Astrocyte (in vitro differentiated cells and primary cell): ENCODE results near the gene AQP12A. TPM values are rescaled to one million over a fixed set of nuclear protein-coding genes. Genes with fewer than 3 reads are reported as not detected.

Source experiments
- DNase-seq: peaks from one replicate; pipeline ENCODE4 v3.0.0-alpha.2; 2010; ENCODE audit warnings: low read depth
- FAIRE-seq: peaks from 2 replicates; lab custom pipeline; 2011; peaks lifted over from hg19 to GRCh38; lab: Jason Lieb, UNC
- H2AFZ ChIP-seq: 2 replicates; pipeline ENCODE4 v1.6.0; 2012; ENCODE audit warnings: low read depth, low read length, inconsistent platforms
- H3K27ac ChIP-seq: 2 replicates; pipeline ENCODE4 v1.5.1; 2011; ENCODE audit warnings: low read depth, low read length, inconsistent platforms
- H3K27me3 ChIP-seq: 2 replicates; pipeline ENCODE4 v1.6.0; 2011; ENCODE audit warnings: low read length, inconsistent platforms; ENCODE audit not compliant: insufficient read depth
- H3K36me3 ChIP-seq: 2 replicates; pipeline ENCODE4 v1.5.1; 2011; ENCODE audit warnings: low read length, inconsistent platforms; ENCODE audit not compliant: insufficient read depth
- H3K4me1 ChIP-seq: 2 replicates; pipeline ENCODE4 v1.5.1; 2011; ENCODE audit warnings: low read length, inconsistent platforms; ENCODE audit not compliant: insufficient read depth
- H3K4me2 ChIP-seq: 2 replicates; pipeline ENCODE4 v1.6.0; 2012; ENCODE audit warnings: low read length, inconsistent platforms
- H3K4me3 ChIP-seq: 2 replicates; pipeline ENCODE4 v1.5.1; 2011; ENCODE audit warnings: low read depth, mild to moderate bottlenecking, low read length, inconsistent platforms; ENCODE audit not compliant: insufficient read depth
- H3K79me2 ChIP-seq: 2 replicates; pipeline ENCODE4 v1.6.0; 2012; ENCODE audit warnings: mild to moderate bottlenecking, low read length, inconsistent platforms; ENCODE audit not compliant: insufficient read depth
- H3K9ac ChIP-seq: 2 replicates; pipeline ENCODE4 v1.6.0; 2012; ENCODE audit warnings: mild to moderate bottlenecking, low read length, inconsistent platforms
- H3K9me3 ChIP-seq: 2 replicates; pipeline ENCODE4 v1.5.1; 2012; ENCODE audit warnings: low read depth, mild to moderate bottlenecking, low read length, inconsistent platforms; ENCODE audit not compliant: insufficient read depth
- H4K20me1 ChIP-seq: 2 replicates; pipeline ENCODE4 v1.6.0; 2012; ENCODE audit warnings: low read length, inconsistent platforms; ENCODE audit not compliant: insufficient read depth
- H3K27ac Mint-ChIP-seq: one replicate; pipeline ENCODE4 v1.8.0; 2021; ENCODE audit warnings: mild to moderate bottlenecking, mixed read lengths; ENCODE audit not compliant: unreplicated experiment
- H3K27me3 Mint-ChIP-seq: one replicate; pipeline ENCODE4 v1.8.0; 2021; ENCODE audit warnings: low read depth, mixed read lengths; ENCODE audit not compliant: unreplicated experiment
- H3K36me3 Mint-ChIP-seq: one replicate; pipeline ENCODE4 v1.8.0; 2021; ENCODE audit warnings: low read depth, mixed read lengths; ENCODE audit not compliant: unreplicated experiment
- H3K4me1 Mint-ChIP-seq: one replicate; pipeline ENCODE4 v1.8.0; 2021; ENCODE audit warnings: low read depth, mixed read lengths; ENCODE audit not compliant: unreplicated experiment
- H3K4me3 Mint-ChIP-seq: one replicate; pipeline ENCODE4 v1.8.0; 2021; ENCODE audit warnings: mild to moderate bottlenecking, moderate library complexity, mixed read lengths; ENCODE audit not compliant: unreplicated experiment
- H3K9me3 Mint-ChIP-seq: one replicate; pipeline ENCODE4 v1.8.0; 2021; ENCODE audit warnings: mild to moderate bottlenecking, mixed read lengths; ENCODE audit not compliant: unreplicated experiment
- CTCF ChIP-seq: IDR thresholded peaks from 2 replicates; pipeline ENCODE4 v1.5.1; 2011; ENCODE audit warnings: low read depth, mild to moderate bottlenecking, inconsistent platforms, low read length, moderate library complexity; ENCODE audit not compliant: insufficient read depth
- EZH2 ChIP-seq: IDR thresholded peaks from 2 replicates; pipeline ENCODE4 v1.6.1; 2012; ENCODE audit warnings: mild to moderate bottlenecking, low read length, inconsistent platforms; ENCODE audit not compliant: insufficient read depth
- total RNA-seq: library from RNA; stranded (reverse); gene quantifications from 2 replicates; pipeline ENCODE4 v1.2.1, GENCODE V29; 2021

The AQP12A gene
- total RNA-seq, 1 donor from 2014 or later: not detected

- H3K4me2 ChIP-seq: no peak overlapping the region
- Mint-ChIP-seq H3K36me3 (no peaks in the 10 kb centered on the region), H3K27me3 (peaks cover 48% of the 10 kb centered on the region), H3K4me3 (no peak overlapping the region), H3K27ac (no peak overlapping the region), H3K9me3 (no peaks in the 10 kb centered on the region), H3K4me1 (no peaks in the 10 kb centered on the region)
- FAIRE-seq: no peak
- H3K27ac ChIP-seq: no peak overlapping the region
- H3K9me3 ChIP-seq: no peaks in the 10 kb centered on the region
- H3K4me3 ChIP-seq: no peak overlapping the region
- H4K20me1 ChIP-seq: no peaks in the 10 kb centered on the region
- no peaks in the 10 kb centered on the region for H3K4me1 ChIP-seq
- H3K36me3 ChIP-seq: no peaks in the 10 kb centered on the region
- no peaks in the 10 kb centered on the region for H3K79me2 ChIP-seq
- TF ChIP-seq CTCF (no peak), EZH2 (no peak)
- no peak overlapping the region for H2AFZ ChIP-seq
- H3K27me3 ChIP-seq: peaks cover 19% of the 10 kb centered on the region
- no peak for DNase-seq
- no peak overlapping the region for H3K9ac ChIP-seq
Measured at GRCh38 chr2:240644859-240645301, 46.8 kb upstream of the AQP12A start.

- DNase-seq: no peak
- Histone ChIP-seq H3K27ac (no peak overlapping the region), H4K20me1 (no peaks in the 10 kb centered on the region), H3K4me1 (no peaks in the 10 kb centered on the region), H3K79me2 (no peaks in the 10 kb centered on the region), H3K4me2 (no peak overlapping the region), H3K36me3 (no peaks in the 10 kb centered on the region), H3K4me3 (no peak overlapping the region), H2AFZ (no peak overlapping the region), H3K9me3 (no peaks in the 10 kb centered on the region), H3K9ac (no peak overlapping the region), H3K27me3 (peaks cover 24% of the 10 kb centered on the region)
- TF ChIP-seq EZH2: no peak
- no peak for TF ChIP-seq CTCF
- FAIRE-seq: no peak
- no peaks in the 10 kb centered on the region for H3K9me3 Mint-ChIP-seq
- no peaks in the 10 kb centered on the region for H3K4me1 Mint-ChIP-seq
- peaks cover 51% of the 10 kb centered on the region for H3K27me3 Mint-ChIP-seq
- H3K4me3 Mint-ChIP-seq: no peak overlapping the region
- H3K36me3 Mint-ChIP-seq: no peaks in the 10 kb centered on the region
- no peak overlapping the region for H3K27ac Mint-ChIP-seq
Measured at GRCh38 chr2:240645346-240645745, 46.3 kb upstream of the AQP12A start.

- H3K27ac Mint-ChIP-seq: no peak overlapping the region
- H3K4me3 Mint-ChIP-seq: no peak overlapping the region
- Histone ChIP-seq H3K36me3 (no peaks in the 10 kb centered on the region), H2AFZ (no peak overlapping the region), H3K4me3 (no peak overlapping the region), H3K9me3 (no peaks in the 10 kb centered on the region), H4K20me1 (no peaks in the 10 kb centered on the region), H3K4me1 (no peaks in the 10 kb centered on the region), H3K79me2 (no peaks in the 10 kb centered on the region), H3K27ac (no peak overlapping the region), H3K4me2 (no peak overlapping the region), H3K27me3 (peaks cover 24% of the 10 kb centered on the region), H3K9ac (no peak overlapping the region)
- H3K4me1 Mint-ChIP-seq: no peaks in the 10 kb centered on the region
- H3K36me3 Mint-ChIP-seq: no peaks in the 10 kb centered on the region
- FAIRE-seq (no peak), DNase-seq (no peak)
- H3K9me3 Mint-ChIP-seq: peaks cover under 1% of the 10 kb centered on the region
- TF ChIP-seq EZH2: no peak
- TF ChIP-seq CTCF: no peak
- H3K27me3 Mint-ChIP-seq: peaks cover 52% of the 10 kb centered on the region
Measured at GRCh38 chr2:240645801-240646175, 45.9 kb upstream of the AQP12A start.
